GM13977 (cell line): Measurements from ENCODE around the gene THSD7B.

ENCODE experiments used
- DNase-seq: peaks from one replicate; pipeline ENCODE4 v3.0.0; 2012; ENCODE audit warnings: low spot score
- CTCF ChIP-seq: IDR thresholded peaks from 2 replicates; pipeline ENCODE4 v1.5.1; 2012; ENCODE audit warnings: mild to moderate bottlenecking, control low read depth; ENCODE audit not compliant: insufficient read depth; ENCODE audit errors: extremely low read depth, missing control alignments
- in situ Hi-C: fragments of 300-500 bp; cut with MboI; formaldehyde crosslinking; loops from one replicate; pipeline ENCODE4 v1.12.0; 2022; ENCODE audit warnings: low sequenced_read_pairs, low pct_unique_long_range_greater_than_20kb, mixed read lengths, inconsistent platforms; ENCODE audit not compliant: unreplicated experiment

The THSD7B gene

DNA sequence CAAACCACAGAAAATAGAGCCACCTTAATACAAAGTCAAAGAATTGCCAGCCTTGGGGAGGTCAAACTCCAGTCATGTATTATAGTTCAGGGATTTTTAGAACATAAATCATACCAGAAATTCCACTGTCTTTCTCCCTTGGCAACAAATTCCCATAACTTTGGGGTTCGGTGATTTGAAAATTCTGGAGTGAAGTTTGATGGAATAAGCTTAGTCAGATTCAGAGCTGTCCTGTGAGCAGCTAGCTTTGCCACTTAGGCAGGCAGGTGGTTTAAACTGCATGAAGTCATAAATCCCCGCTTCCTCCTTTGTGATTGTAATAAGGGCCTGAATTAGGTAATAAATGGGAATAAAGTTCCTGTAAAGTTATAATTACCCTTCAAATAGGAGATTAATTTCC lies 741.9 kb downstream of the THSD7B start:
- TF ChIP-seq CTCF, result no peak
- in situ Hi-C loops, result no loop called here
- DNase-seq, result no peak

GRCh38 chr2:137508739-137509384 lies 743.5 kb downstream of the THSD7B start:
- in situ Hi-C loops, result no loop called here
- no peak for DNase-seq
- no peak for TF ChIP-seq CTCF

GRCh38 chr2:137511526-137511925 lies 746.2 kb downstream of the THSD7B start:
- no peak for DNase-seq
- in situ Hi-C loops, result no loop called here
- TF ChIP-seq CTCF, result no peak

DNA sequence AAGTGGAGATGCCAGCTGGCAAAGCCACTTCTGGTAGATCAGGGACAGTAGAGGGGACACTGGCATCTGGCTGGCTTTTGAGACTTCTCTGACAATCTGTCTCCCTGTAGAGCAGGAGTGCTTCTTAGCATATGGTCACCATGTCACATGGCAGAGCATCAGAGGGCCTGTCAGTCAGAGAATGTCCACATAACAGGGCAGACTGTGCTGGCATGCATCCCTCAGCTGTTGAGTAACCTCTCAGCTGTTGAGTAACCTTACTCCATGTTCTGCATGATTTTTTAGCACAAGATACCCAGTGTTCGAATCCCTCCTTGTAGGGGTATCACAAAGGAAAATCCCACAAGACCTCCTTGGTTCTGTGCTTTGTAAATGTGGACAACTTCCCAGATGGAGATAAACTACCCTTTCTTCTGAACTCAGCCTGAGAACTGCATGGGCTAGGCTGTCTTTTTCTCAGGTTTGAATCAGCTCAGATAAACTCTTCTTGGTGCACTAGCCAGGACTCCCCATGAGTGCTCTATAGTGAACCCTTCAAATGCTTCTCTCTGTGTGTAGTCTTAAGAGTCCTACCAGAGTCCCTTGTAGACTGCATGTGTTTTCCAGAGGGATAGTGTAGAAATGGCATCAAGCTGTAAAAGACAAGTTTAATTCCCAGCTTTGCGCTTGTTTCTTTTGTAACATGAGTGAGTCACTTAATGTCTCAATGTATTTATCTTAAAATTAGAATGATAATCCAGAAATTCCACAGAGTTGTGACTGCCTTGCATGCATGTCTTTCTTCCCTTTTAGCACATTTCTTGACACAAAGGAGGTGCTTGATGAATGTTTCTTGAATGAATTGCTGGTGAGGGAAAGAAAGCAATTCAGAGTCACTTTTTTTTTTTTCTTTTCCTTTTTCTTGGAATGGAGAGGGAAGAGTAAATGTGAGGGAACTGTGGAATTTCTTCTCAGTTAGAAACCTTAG lies 756.6 kb downstream of the THSD7B start:
- no peak for DNase-seq
- in situ Hi-C loops, result no loop called here
- no peak for TF ChIP-seq CTCF

DNA sequence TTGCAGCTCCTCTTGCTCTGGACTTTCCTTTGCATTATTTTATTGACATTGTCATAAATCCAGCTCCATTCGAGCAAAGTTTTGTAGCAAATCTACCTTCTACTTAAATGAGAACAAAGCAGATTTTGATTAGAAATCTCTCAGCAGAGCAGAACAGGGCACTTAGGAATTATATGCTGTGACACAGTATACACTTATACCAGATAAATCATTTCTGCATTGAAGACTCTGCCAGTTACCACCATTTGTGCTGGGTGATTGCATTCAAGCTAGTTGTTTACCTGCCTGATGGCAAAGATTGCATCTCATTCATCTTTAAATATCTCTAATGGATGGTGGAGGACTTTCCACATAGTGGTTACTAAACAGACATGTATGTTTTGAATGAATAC lies 757.3 kb downstream of the THSD7B start:
- no peak for TF ChIP-seq CTCF
- in situ Hi-C loops, result no loop called here

DNA sequence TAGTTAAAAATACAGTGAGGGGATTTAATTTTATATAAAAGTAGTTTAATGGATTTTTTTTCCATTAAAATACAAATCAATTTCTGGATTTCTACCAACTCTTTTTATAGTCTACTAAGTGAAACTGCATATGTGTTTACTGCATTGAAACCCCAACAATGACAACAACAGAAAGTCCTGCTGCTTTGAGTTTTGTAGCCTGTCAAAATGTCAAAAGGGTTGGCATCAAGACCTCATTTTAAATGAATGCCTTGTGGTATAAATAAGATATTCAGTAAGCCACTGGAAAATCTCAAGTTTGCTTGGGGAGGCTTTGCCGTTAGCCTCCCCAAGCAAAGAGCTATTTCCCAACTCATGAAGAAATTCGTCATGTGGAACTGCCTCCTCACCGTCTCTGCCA lies 758.6 kb downstream of the THSD7B start:
- in situ Hi-C loops, result no loop called here
- no peak for TF ChIP-seq CTCF

More for the DNA sequence above, 757.3 kb downstream of the THSD7B start:
- no peak for DNase-seq

More for the DNA sequence above, 758.6 kb downstream of the THSD7B start:
- DNase-seq, result no peak
